GM12864 (cell line): Measurements from ENCODE around the gene BANF2.
A peak's percentile ranks its signal among the peaks of the same experiment; 100 is the strongest.

Source experiments
- DNase-seq: peaks from one replicate; pipeline ENCODE4 v3.0.0-alpha.2; 2011; ENCODE audit warnings: low read depth
- H3K4me3 ChIP-seq: 2 replicates; pipeline ENCODE4 v1.5.1; 2011; ENCODE audit warnings: mild to moderate bottlenecking, low read depth, low read length, control low read depth
- TF ChIP-seq, protein P1 (sequence below): IDR thresholded peaks from 2 replicates; pipeline ENCODE4 v1.5.1; 2011; ENCODE audit warnings: low read depth, mild to moderate bottlenecking, moderate library complexity, low read length, control low read depth, inconsistent platforms; ENCODE audit errors: missing control alignments

BANF2 gene

GRCh38 chr20:17682889-17683198 lies 16.9 kb upstream of the BANF2 start:
- TF ChIP-seq, protein P1, sequence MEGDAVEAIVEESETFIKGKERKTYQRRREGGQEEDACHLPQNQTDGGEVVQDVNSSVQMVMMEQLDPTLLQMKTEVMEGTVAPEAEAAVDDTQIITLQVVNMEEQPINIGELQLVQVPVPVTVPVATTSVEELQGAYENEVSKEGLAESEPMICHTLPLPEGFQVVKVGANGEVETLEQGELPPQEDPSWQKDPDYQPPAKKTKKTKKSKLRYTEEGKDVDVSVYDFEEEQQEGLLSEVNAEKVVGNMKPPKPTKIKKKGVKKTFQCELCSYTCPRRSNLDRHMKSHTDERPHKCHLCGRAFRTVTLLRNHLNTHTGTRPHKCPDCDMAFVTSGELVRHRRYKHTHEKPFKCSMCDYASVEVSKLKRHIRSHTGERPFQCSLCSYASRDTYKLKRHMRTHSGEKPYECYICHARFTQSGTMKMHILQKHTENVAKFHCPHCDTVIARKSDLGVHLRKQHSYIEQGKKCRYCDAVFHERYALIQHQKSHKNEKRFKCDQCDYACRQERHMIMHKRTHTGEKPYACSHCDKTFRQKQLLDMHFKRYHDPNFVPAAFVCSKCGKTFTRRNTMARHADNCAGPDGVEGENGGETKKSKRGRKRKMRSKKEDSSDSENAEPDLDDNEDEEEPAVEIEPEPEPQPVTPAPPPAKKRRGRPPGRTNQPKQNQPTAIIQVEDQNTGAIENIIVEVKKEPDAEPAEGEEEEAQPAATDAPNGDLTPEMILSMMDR: no peak
- no peak for DNase-seq

DNA sequence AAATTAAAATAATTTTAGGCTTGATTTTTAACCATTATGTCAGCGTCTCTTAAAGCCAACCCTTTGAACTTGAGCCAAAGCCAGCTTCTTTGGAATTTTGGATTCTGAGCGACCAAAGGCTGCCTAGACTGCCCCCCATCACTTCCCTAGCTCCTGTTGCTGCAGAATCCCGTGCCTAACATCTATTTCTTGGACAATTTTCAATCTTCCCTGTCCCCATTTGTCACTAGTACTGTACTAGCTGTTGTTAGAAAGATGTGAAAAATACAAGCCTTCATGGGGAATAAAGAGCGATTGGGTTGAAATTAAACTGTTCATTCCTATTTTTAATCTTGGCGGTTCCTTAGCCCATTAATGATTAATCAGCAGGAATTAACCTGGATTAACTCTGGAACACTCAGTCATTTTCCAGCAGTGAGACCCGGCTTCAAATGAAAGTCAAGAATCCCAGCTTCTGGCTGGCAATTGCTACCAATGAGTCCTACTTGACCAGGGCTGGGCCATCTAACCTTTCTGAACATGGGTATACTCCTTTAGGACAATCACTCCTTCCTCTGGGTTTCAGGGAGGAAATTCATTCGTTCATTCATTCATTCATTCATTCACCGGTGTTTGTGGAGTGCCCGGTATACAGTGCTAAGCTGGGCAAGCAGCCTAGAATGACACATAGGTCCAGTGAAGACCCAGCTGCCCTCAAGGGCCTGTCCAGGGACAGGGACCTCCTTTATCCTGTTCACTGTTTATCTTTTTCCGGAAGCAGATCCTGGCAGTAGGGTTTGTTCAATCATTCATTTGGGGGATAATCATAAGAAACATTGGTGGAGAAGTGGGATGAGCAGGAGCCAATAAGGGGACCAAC lies 16.3 kb upstream of the BANF2 start:
- no peak overlapping the region for H3K4me3 ChIP-seq
- DNase-seq: no peak
- TF ChIP-seq, protein P1: no peak

More at GRCh38 chr20:17682889-17683198, 16.9 kb upstream of the BANF2 start:
- H3K4me3 ChIP-seq: peak overlapping the region; percentile 79

- no peak overlapping the region for H3K4me3 ChIP-seq
- DNase-seq: no peak
- TF ChIP-seq, protein P1: no peak
These were observed 15.5 kb upstream of the BANF2 start for GRCh38 chr20:17684077-17684888.

DNA sequence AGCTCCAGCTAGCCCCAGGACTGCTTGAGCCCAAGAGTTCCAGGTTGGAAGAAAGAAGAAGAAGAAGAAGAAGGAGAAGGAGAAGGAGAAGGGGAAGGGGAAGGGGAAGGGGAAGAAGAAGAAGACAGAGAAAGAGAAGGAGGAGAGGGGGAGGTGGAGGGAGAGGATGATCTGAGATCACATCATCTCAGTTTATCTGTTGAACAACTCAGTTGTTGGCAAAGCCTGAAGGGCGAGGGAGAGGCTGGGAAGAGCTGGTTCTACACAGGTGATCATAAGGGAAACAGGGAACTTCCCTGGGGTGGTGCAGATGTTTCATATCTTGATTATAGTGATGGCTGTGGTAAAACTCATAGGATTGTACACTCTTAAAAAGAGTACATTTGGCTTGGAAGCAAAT lies 14.6 kb upstream of the BANF2 start:
- no peak overlapping the region for H3K4me3 ChIP-seq
- no peak for DNase-seq
- TF ChIP-seq, protein P1: no peak

DNA sequence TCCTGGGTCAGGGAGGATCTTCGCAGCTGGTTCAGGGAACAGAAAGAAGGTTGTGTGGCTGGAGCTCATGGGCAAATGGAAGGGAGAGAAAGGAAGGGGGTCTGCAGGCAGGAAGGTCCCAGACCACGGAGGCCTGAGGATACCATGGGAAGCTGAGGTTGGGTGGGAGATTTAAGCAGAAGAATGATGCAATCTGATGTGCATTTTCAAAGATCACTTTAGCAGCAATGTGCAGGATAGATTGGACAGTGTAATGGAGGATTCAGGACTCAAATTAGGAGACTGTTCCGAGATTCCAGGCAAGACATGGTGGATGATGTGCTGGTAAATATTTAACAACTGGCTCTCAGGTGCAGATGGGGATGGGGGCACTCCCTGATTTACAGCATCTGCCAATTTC lies 12.0 kb upstream of the BANF2 start:
- H3K4me3 ChIP-seq: no peak overlapping the region
- TF ChIP-seq, protein P1: no peak
- no peak for DNase-seq

- TF ChIP-seq, protein P1: no peak
- DNase-seq: no peak
- no peak overlapping the region for H3K4me3 ChIP-seq
These were observed 10.8 kb upstream of the BANF2 start for GRCh38 chr20:17688965-17689364.
